Heart right ventricle (tissue), 16 donors: ENCODE data around the gene PIK3CB. TPM values are rescaled to one million over a fixed set of nuclear protein-coding genes. Genes with fewer than 3 reads are reported as not detected.

Experiments used
- ATAC-seq, 8 donors: fragments of 200-7000 bp; cut with Tn5 transposase; one replicate each; pipeline ENCODE4 v1.9.1; 2020; ENCODE audit warnings: mild to moderate bottlenecking in 8 of 8, moderate library complexity in 8 of 8, moderate number of reproducible peaks in 1 of 8
- DNase-seq, 2 donors: peaks; one replicate each; pipeline ENCODE4 v3.0.0-alpha.2; 2020
- H3K27ac ChIP-seq, 10 donors: fragments of 200-600 bp; sonication (generic) in 2 of 10; one replicate each; pipeline versions ENCODE4 v1.5.0 to v1.8.0; 2020 to 2022; ENCODE audit warnings: mild to moderate bottlenecking in 3 of 10
- H3K27me3 ChIP-seq, 7 donors: fragments of 200-600 bp; one replicate each; pipeline ENCODE4 v1.8.0; 2021 to 2022; ENCODE audit warnings: mild to moderate bottlenecking in 2 of 7
- H3K36me3 ChIP-seq, 9 donors: fragments of 200-600 bp; sonication (generic) in 1 of 9; one replicate each; pipeline versions ENCODE4 v1.5.0 to v1.8.0; 2020 to 2022; ENCODE audit warnings: mild to moderate bottlenecking in 2 of 9
- H3K4me1 ChIP-seq, 9 donors: fragments of 200-600 bp; sonication (generic) in 1 of 9; one replicate each; pipeline versions ENCODE4 v1.5.0 to v1.8.0; 2020 to 2022; ENCODE audit warnings: mild to moderate bottlenecking in 4 of 9
- H3K4me3 ChIP-seq, 10 donors: fragments of 200-600 bp; sonication (generic) in 2 of 10; one replicate each; pipeline versions ENCODE4 v1.5.0 to v1.8.0; 2020 to 2022; ENCODE audit warnings: mild to moderate bottlenecking in 7 of 10, moderate library complexity in 2 of 10
- H3K9me3 ChIP-seq, 11 donors: fragments of 200-600 bp in 10 of 11; sonication (generic) in 2 of 11; one replicate each; pipeline versions ENCODE4 v1.5.0 to v1.8.0; 2013 to 2022; ENCODE audit warnings: mild to moderate bottlenecking in 2 of 11, control low read depth in 1 of 11, moderate library complexity in 1 of 11
- WGBS, 2 donors: extraction: QIAGEN DNeasy Blood & Tissue Kit; methylation state at CpG; one replicate each; pipeline ENCODE4 v1.1.7; 2013; ENCODE audit warnings: inconsistent platforms in 1 of 2; 5-methylcytosine and 5-hydroxymethylcytosine counted together
- intact Hi-C, 10 donors: fragments of 100-400 bp; cut with DNase I; formaldehyde crosslinking; loops; one replicate each; pipeline versions ENCODE4 v1.11.1 to v1.14.2; 2022
- polyA plus RNA-seq, 2 donors: library from polyadenylated mRNA; stranded (reverse); fragments of 200-250 nt; gene quantifications; one replicate each; pipeline ENCODE4 v1.2.3, GENCODE V29; 2013
- total RNA-seq, 10 donors: library from RNA; stranded (reverse); fragmentation: NEBNext Ultra II Directional in 3 of 10; extraction: Animal tissue kit (Norgen Biotek cat#: 25700) in 3 of 10; gene quantifications; one replicate each; pipeline versions ENCODE4 v1.2.1 to v1.2.4, GENCODE V29; 2021 to 2023
- TF ChIP-seq, protein P1 (sequence below), 9 donors: fragments of 200-600 bp; sonication (generic) in 2 of 9; IDR thresholded peaks; one replicate each; pipeline versions ENCODE4 v1.5.0 to v1.8.0; 2021 to 2022; ENCODE audit warnings: antibody characterized with exemption in 9 of 9, mild to moderate bottlenecking in 5 of 9, moderate library complexity in 1 of 9
- donor health status: Arrhythmogenic right ventricular cardiomyopathy.
- donor health status: ischemic (EF 13 %, LVEDD 7.1; RV severe dilation, severe dysfunction).
- donor health status: healthy with polysubstance abuse.
- donor health status: DM: no; HTN: yes; CAD: no.
- donor health status: DM: no; HTN: no; CAD: no.
- donor health status: ischemic (EF 25% LVEDD 6.9; RV normal size, moderate dysfunction).
- donor health status: ischemic (EF 25% LVEDD 5.7; RV mildly dilated, moderate dysfunction).
- donor health status: healthy.
- donor health status: DM: yes; HTN: yes; CAD: no.
- donor health status: Ischemic cardiomyopathy.
- donor health status: ischemic (EF 35%, LVEDD 5.7; RV mildly dilated, moderate dysfunction).
- donor health status: nonischemic (EF 11% LVEDD 7.7; RV severe dilation, severe dysfunction).
- donor health status: DM: yes; HTN: yes; CAD: no.
- donor health status: PGD.
- donor health status: ischemic (EF 29% LVEDD 5.4; RV normal size, mild dysfunction).
- donor health status: nonischemic (EF 23%, LVEDD 6.1; RV moderate dilation, normal function).

Gene PIK3CB
- total and polyA plus RNA-seq, 12 donors = 8.1 to 45.7 (median 29.3) TPM

DNA sequence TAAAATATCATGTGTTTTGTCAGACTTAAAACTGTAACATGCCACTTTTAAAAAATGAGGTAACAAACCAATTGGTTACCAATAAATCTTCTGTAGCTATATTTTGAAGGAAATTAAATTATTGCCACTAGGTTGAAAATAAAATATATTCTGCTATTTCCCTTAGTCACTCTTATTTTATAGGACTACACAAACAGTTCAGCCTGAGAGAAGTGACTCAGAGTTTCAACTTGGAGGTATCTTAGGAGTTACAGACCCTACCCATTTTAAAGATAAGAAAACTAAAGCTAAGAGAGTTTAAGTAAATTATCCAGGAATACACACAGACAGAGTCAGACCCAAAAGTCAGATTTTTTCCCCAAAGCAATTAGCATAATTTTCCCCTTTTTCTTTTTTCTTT is 65.1 kb downstream of the PIK3CB start:
- ATAC-seq = no peak
- H3K9me3 ChIP-seq = peaks cover 0 to 13% (median 0%) of the 10 kb centered on the region in 11 donors
- intact Hi-C loops = loop anchor here in 1 of 10 donors (10.0 kb wide), 1 partner anchor 145 kb away; no protein-coding TSS in a partner anchor
- peaks cover 0 to 15% (median 0%) of the 10 kb centered on the region in 9 donors for H3K36me3 ChIP-seq
- H3K4me1 ChIP-seq = peaks cover 4 to 12% (median 8%) of the 10 kb centered on the region in 9 donors
- no peaks in the 10 kb centered on the region for H3K27me3 ChIP-seq
- no peak overlapping the region for H3K4me3 ChIP-seq
- DNase-seq = no peak
- no peak overlapping the region for H3K27ac ChIP-seq
- TF ChIP-seq, protein P1, sequence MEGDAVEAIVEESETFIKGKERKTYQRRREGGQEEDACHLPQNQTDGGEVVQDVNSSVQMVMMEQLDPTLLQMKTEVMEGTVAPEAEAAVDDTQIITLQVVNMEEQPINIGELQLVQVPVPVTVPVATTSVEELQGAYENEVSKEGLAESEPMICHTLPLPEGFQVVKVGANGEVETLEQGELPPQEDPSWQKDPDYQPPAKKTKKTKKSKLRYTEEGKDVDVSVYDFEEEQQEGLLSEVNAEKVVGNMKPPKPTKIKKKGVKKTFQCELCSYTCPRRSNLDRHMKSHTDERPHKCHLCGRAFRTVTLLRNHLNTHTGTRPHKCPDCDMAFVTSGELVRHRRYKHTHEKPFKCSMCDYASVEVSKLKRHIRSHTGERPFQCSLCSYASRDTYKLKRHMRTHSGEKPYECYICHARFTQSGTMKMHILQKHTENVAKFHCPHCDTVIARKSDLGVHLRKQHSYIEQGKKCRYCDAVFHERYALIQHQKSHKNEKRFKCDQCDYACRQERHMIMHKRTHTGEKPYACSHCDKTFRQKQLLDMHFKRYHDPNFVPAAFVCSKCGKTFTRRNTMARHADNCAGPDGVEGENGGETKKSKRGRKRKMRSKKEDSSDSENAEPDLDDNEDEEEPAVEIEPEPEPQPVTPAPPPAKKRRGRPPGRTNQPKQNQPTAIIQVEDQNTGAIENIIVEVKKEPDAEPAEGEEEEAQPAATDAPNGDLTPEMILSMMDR (IDR thresholded peaks at IDR 0.05) = no peak

DNA sequence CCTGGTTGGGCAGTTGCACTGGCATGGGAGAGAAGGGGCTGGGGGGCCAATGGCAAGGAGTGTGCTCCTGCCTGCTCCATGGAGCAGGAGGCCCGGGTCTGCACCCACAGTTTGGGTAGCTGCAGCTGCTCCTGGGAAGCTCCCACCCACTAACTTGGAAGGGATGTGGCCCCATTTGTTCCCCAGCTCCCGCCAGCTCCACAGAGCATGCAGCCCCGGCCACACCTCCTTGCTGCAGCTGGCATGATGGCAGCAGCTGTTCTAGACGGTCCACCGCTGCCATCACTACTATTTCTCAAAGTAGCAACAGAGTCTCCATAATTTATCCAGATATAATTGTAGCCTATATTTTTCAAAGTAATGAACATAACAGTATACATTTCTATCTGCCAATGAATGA is 65.8 kb downstream of the PIK3CB start:
- intact Hi-C loops = no loop called here
- no peak overlapping the region for H3K4me3 ChIP-seq
- no peaks in the 10 kb centered on the region for H3K27me3 ChIP-seq
- no peak overlapping the region for H3K27ac ChIP-seq
- ATAC-seq (no peak), DNase-seq (no peak)
- peaks cover under 1 to 5% (median 2%) of the 10 kb centered on the region in 9 donors for H3K4me1 ChIP-seq
- WGBS, 2 donors = 99 to 100% methylated on average over 5 of the region's 5 CpGs
- H3K9me3 ChIP-seq = peaks cover 0 to 13% (median 0%) of the 10 kb centered on the region in 11 donors
- H3K36me3 ChIP-seq = peaks cover 0 to 15% (median 0%) of the 10 kb centered on the region in 9 donors
- TF ChIP-seq, protein P1 (IDR thresholded peaks at IDR 0.05) = no peak

DNA sequence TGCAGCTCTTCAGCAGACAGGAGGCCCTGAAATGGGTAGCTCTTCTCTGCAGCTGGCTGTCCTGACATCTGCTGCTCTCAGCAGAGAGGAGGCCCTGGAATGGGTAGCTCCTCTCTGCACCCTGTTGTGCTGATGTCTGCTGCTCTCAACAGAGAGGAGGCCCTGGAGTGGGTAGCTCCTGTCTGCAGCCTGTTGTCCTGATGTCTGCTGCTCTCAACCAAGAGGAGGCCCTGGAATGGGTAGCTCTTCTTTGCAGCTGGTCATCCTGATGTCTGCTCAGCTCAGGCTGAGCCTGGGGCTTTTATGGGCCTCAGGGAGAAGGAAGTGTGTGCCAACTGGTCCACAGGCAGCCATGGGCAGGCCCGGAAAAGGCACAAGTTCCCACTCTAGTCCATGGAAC is 66.6 kb downstream of the PIK3CB start:
- H3K4me3 ChIP-seq = no peak overlapping the region
- TF ChIP-seq, protein P1 (IDR thresholded peaks at IDR 0.05) = no peak
- intact Hi-C loops = no loop called here
- ATAC-seq (peak in 2 of 8 donors; percentile 22 to 30), DNase-seq (no peak)
- WGBS, 2 donors = 100% methylated on average over 1 of the region's 1 CpG
- H3K9me3 ChIP-seq = peaks cover 0 to 13% (median 0%) of the 10 kb centered on the region in 11 donors
- no peaks in the 10 kb centered on the region for H3K27me3 ChIP-seq
- H3K27ac ChIP-seq = no peak overlapping the region
- H3K36me3 ChIP-seq = peaks cover 0 to 14% (median 0%) of the 10 kb centered on the region in 9 donors
- no peaks in the 10 kb centered on the region for H3K4me1 ChIP-seq

GRCh38 chr3:138767498-138768104 is 67.1 kb downstream of the PIK3CB start:
- 96 to 97% methylated on average over 11 of the region's 11 CpGs for WGBS, 2 donors
- DNase-seq (no peak), ATAC-seq (peak in 2 of 8 donors; percentile 46 to 50)
- TF ChIP-seq, protein P1 (IDR thresholded peaks at IDR 0.05) = no peak
- no peaks in the 10 kb centered on the region for H3K4me1 ChIP-seq
- H3K27me3 ChIP-seq = no peaks in the 10 kb centered on the region
- no peak overlapping the region for H3K27ac ChIP-seq
- intact Hi-C loops = no loop called here
- peaks cover 0 to 12% (median 0%) of the 10 kb centered on the region in 9 donors for H3K36me3 ChIP-seq
- no peak overlapping the region for H3K4me3 ChIP-seq
- peaks cover 0 to 13% (median 0%) of the 10 kb centered on the region in 11 donors for H3K9me3 ChIP-seq
